OCI-LY1 (cell line): Measurements from ENCODE around the gene HS3ST3B1.

ENCODE experiments used
- EZH2 ChIP-seq: fragments of 200-600 bp; sonication (generic), shearing (Covaris generic); IDR thresholded peaks from 2 replicates; pipeline ENCODE4 v1.8.0; 2017; ENCODE audit warnings: borderline replicate concordance, mixed run types, mild to moderate bottlenecking, antibody characterized with exemption, low read length, moderate library complexity, mixed read lengths
- TF ChIP-seq, protein P1 (sequence below): fragments of 200-600 bp; sonication (generic), shearing (Covaris generic); IDR thresholded peaks from 2 replicates; pipeline ENCODE4 v1.5.1; 2017; ENCODE audit warnings: mild to moderate bottlenecking, antibody characterized with exemption, low read length, moderate library complexity, mixed read lengths

DNA sequence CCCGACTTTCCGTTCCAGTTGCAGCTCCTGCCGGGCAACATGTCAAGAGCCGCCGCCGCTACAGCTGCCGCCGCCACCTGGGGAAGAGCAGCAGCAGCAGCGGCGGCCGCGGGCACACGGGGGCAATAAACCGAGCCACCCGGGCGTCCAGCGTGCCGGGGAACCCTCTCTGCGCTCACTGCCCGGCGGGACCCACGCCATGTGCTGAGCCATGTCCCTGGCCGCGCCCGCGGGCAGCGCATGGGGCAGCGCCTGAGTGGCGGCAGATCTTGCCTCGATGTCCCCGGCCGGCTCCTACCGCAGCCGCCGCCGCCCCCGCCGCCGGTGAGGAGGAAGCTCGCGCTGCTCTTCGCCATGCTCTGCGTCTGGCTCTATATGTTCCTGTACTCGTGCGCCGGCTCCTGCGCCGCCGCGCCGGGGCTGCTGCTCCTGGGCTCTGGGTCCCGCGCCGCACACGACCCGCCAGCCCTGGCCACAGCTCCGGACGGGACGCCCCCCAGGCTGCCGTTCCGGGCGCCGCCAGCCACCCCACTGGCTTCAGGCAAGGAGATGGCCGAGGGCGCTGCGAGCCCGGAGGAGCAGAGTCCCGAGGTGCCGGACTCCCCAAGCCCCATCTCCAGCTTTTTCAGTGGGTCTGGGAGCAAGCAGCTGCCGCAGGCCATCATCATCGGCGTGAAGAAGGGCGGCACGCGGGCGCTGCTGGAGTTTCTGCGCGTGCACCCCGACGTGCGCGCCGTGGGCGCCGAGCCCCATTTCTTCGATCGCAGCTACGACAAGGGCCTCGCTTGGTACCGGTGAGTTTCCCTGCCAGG is 604 bp downstream of the HS3ST3B1 start:
- TF ChIP-seq, protein P1, sequence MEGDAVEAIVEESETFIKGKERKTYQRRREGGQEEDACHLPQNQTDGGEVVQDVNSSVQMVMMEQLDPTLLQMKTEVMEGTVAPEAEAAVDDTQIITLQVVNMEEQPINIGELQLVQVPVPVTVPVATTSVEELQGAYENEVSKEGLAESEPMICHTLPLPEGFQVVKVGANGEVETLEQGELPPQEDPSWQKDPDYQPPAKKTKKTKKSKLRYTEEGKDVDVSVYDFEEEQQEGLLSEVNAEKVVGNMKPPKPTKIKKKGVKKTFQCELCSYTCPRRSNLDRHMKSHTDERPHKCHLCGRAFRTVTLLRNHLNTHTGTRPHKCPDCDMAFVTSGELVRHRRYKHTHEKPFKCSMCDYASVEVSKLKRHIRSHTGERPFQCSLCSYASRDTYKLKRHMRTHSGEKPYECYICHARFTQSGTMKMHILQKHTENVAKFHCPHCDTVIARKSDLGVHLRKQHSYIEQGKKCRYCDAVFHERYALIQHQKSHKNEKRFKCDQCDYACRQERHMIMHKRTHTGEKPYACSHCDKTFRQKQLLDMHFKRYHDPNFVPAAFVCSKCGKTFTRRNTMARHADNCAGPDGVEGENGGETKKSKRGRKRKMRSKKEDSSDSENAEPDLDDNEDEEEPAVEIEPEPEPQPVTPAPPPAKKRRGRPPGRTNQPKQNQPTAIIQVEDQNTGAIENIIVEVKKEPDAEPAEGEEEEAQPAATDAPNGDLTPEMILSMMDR = no peak
- no peak for TF ChIP-seq EZH2
